ENCODE data around the gene TRMO.

DNA sequence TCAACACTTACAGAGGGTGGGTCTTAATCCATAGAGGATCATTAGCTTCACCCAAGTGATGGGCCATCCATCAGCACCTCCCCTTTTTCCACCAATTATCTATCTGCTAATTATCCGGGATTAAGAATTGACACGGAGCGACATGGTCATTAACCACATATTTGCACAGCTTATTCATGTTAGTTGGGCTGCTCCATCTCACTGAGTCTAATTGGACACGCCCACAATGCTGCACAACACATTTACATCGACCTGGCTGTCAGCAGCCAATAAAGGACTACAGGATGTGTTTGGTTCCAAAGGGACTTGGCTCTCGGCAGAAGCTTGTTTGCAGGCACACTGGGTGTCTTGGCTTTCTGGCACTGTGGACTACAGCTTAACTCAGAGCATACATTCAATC is 47.7 kb downstream of the TRMO start:
- TF ChIP-seq, protein P1, sequence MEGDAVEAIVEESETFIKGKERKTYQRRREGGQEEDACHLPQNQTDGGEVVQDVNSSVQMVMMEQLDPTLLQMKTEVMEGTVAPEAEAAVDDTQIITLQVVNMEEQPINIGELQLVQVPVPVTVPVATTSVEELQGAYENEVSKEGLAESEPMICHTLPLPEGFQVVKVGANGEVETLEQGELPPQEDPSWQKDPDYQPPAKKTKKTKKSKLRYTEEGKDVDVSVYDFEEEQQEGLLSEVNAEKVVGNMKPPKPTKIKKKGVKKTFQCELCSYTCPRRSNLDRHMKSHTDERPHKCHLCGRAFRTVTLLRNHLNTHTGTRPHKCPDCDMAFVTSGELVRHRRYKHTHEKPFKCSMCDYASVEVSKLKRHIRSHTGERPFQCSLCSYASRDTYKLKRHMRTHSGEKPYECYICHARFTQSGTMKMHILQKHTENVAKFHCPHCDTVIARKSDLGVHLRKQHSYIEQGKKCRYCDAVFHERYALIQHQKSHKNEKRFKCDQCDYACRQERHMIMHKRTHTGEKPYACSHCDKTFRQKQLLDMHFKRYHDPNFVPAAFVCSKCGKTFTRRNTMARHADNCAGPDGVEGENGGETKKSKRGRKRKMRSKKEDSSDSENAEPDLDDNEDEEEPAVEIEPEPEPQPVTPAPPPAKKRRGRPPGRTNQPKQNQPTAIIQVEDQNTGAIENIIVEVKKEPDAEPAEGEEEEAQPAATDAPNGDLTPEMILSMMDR (IDR thresholded peaks at IDR 0.05; ENCODE audit: control extremely low read depth in 1 of 3, insufficient read depth in 1 of 3, low read depth in 1 of 3, low read length in 3 of 3) = no peak
- TF ChIP-seq CREB1 (IDR thresholded peaks at IDR 0.05) (no peak), EP300 (IDR thresholded peaks at IDR 0.05; ENCODE audit: borderline replicate concordance in 1 of 2, low read depth in 2 of 2, low read length in 2 of 2) (no peak), EZH2 (IDR thresholded peaks at IDR 0.05; ENCODE audit: low read depth, low read length, severe bottlenecking) (no peak), RBBP5 (IDR thresholded peaks at IDR 0.05; ENCODE audit: borderline replicate concordance, low read depth, low read length) (no peak), TBP (IDR thresholded peaks at IDR 0.05; ENCODE audit: low read depth, low read length) (no peak), POLR2A (IDR thresholded peaks at IDR 0.05; ENCODE audit: control extremely low read depth in 1 of 2, low read depth in 2 of 2, low read length in 2 of 2) (no peak), CHD2 (IDR thresholded peaks at IDR 0.05; ENCODE audit: low read length) (no peak), RAD21 (IDR thresholded peaks at IDR 0.05 in 1 of 2, conservative IDR thresholded peaks at IDR 0.05 in 1 of 2; ENCODE audit: low read depth in 2 of 2, low read length in 2 of 2) (no peak)
- TF ChIP-seq, protein P2, sequence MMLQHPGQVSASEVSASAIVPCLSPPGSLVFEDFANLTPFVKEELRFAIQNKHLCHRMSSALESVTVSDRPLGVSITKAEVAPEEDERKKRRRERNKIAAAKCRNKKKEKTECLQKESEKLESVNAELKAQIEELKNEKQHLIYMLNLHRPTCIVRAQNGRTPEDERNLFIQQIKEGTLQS (IDR thresholded peaks at IDR 0.05; ENCODE audit: insufficient read depth, low read depth, low read length) = no peak

Measured in H1 (cell line).